DND-41 (cell line): ENCODE data around the gene BRPF1.

ENCODE experiments used
- ATAC-seq: fragments of 200-7000 bp; cut with Tn5 transposase; 3 replicates; pipeline ENCODE4 v1.9.1; 2021; ENCODE audit warnings: low read depth; ENCODE audit not compliant: insufficient read depth
- DNase-seq: peaks from one replicate; pipeline ENCODE4 v3.0.0-alpha.2; 2020
- H2AFZ ChIP-seq: 2 replicates; pipeline ENCODE4 v1.6.0; 2012; ENCODE audit warnings: low read depth, low read length
- H3K27ac ChIP-seq: 2 replicates; pipeline ENCODE4 v1.5.1; 2012; ENCODE audit warnings: low read length, inconsistent platforms
- H3K27me3 ChIP-seq: fragments of 200-600 bp; sonication (generic); 2 replicates; pipeline ENCODE4 v1.6.0; 2012; ENCODE audit warnings: low read length, mild to moderate bottlenecking, inconsistent platforms; ENCODE audit not compliant: insufficient read depth, poor library complexity
- H3K36me3 ChIP-seq: 2 replicates; pipeline ENCODE4 v1.5.1; 2012; ENCODE audit warnings: low read length, inconsistent platforms; ENCODE audit not compliant: insufficient read depth
- H3K4me1 ChIP-seq: 2 replicates; pipeline ENCODE4 v1.5.1; 2012; ENCODE audit warnings: mild to moderate bottlenecking, low read length; ENCODE audit not compliant: insufficient read depth
- H3K4me2 ChIP-seq: 2 replicates; pipeline ENCODE4 v1.6.0; 2012; ENCODE audit warnings: mild to moderate bottlenecking, moderate library complexity, low read length, inconsistent platforms; ENCODE audit not compliant: insufficient read depth
- H3K4me3 ChIP-seq, 2 experiments: fragments of 200-600 bp in 1 of 2; shearing (Covaris generic) in 1 of 2; 2 replicates each; pipeline ENCODE4 v1.5.1; 2012 to 2016; ENCODE audit warnings: inconsistent platforms in 2 of 2, low read length in 2 of 2, mild to moderate bottlenecking in 2 of 2, low read depth in 1 of 2, moderate library complexity in 1 of 2
- H3K79me2 ChIP-seq: 2 replicates; pipeline ENCODE4 v1.6.0; 2012; ENCODE audit warnings: low read length, inconsistent platforms; ENCODE audit not compliant: insufficient read depth
- H3K9ac ChIP-seq: 2 replicates; pipeline ENCODE4 v1.6.0; 2012; ENCODE audit warnings: low read depth, mild to moderate bottlenecking, inconsistent platforms, low read length, moderate library complexity
- H3K9me3 ChIP-seq: 2 replicates; pipeline ENCODE4 v1.5.1; 2012; ENCODE audit warnings: low read length, moderate library complexity, mild to moderate bottlenecking, inconsistent platforms; ENCODE audit not compliant: insufficient read depth, severe bottlenecking
- H4K20me1 ChIP-seq: 2 replicates; pipeline ENCODE4 v1.6.0; 2012; ENCODE audit warnings: low read length; ENCODE audit not compliant: insufficient read depth
- EZH2 ChIP-seq: IDR thresholded peaks from 3 replicates; pipeline ENCODE4 v1.6.1; 2012; ENCODE audit warnings: borderline replicate concordance, low read depth, mild to moderate bottlenecking, moderate library complexity, low read length, inconsistent platforms; ENCODE audit not compliant: severe bottlenecking
- TF ChIP-seq, protein P1 (sequence below): IDR thresholded peaks from 2 replicates; pipeline ENCODE4 v1.5.1; 2012; ENCODE audit warnings: borderline replicate concordance, low read length, moderate library complexity, mild to moderate bottlenecking; ENCODE audit not compliant: poor library complexity, severe bottlenecking; ENCODE audit errors: extremely low read depth

Gene BRPF1

DNA sequence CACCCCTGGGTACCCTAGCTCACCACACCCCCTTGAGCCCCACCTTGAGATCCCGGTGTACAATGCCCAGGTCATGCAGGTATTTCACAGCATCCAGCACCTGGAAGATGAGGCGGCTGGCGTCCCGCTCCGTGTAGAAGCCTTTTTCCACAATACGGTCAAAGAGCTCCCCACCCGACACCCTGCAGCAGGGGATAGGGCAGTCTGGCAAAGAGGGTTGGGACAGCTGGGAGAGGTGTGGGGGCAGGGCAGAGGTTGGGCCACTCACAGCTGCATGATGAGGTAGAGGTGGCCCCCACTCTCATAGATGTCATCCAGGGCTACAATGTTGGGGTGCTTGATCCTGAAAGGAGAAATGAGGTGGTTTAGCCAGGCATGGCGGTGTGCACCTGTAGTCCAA lies 31.3 kb downstream of the BRPF1 start:
- DNase-seq (no peak), ATAC-seq (no peak)
- Histone ChIP-seq H3K27me3 (no peaks in the 10 kb centered on the region), H4K20me1 (no peaks in the 10 kb centered on the region), H3K4me2 (no peak overlapping the region), H3K4me3 (no peak overlapping the region), H3K36me3 (no peaks in the 10 kb centered on the region), H2AFZ (no peak overlapping the region), H3K79me2 (no peaks in the 10 kb centered on the region), H3K9ac (no peak overlapping the region), H3K9me3 (no peaks in the 10 kb centered on the region), H3K4me1 (no peaks in the 10 kb centered on the region), H3K27ac (no peak overlapping the region)
- TF ChIP-seq, protein P1, sequence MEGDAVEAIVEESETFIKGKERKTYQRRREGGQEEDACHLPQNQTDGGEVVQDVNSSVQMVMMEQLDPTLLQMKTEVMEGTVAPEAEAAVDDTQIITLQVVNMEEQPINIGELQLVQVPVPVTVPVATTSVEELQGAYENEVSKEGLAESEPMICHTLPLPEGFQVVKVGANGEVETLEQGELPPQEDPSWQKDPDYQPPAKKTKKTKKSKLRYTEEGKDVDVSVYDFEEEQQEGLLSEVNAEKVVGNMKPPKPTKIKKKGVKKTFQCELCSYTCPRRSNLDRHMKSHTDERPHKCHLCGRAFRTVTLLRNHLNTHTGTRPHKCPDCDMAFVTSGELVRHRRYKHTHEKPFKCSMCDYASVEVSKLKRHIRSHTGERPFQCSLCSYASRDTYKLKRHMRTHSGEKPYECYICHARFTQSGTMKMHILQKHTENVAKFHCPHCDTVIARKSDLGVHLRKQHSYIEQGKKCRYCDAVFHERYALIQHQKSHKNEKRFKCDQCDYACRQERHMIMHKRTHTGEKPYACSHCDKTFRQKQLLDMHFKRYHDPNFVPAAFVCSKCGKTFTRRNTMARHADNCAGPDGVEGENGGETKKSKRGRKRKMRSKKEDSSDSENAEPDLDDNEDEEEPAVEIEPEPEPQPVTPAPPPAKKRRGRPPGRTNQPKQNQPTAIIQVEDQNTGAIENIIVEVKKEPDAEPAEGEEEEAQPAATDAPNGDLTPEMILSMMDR, result no peak
- TF ChIP-seq EZH2, result no peak

DNA sequence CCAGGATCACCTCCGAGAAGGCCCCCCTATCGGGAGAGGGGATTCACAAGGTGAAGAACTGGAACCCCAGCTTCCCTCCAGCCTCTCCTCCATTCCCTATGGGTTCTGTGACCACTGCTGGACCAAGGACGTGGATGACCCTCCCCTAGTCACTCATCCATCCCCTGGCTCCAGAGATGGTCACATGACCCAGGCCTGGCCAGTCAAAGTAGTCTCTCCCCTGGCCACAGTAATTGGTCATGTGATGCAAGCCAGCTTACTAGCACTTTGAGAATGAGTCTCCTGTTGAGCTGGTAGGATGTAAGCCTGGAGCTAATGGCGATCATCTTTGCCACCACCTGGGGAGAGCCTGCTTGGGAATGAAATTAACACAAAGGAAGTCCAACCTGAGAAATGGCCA lies 34.3 kb downstream of the BRPF1 start:
- no peak for DNase-seq
- H3K9ac ChIP-seq, result no peak overlapping the region
- no peaks in the 10 kb centered on the region for H3K4me1 ChIP-seq
- H2AFZ ChIP-seq, result no peak overlapping the region
- H4K20me1 ChIP-seq, result 0 out of 2 replicates have a peak, but pooled peaks cover 7% of the 10 kb centered on the region
- H3K36me3 ChIP-seq, result no peaks in the 10 kb centered on the region
- no peak overlapping the region for H3K27ac ChIP-seq
- no peaks in the 10 kb centered on the region for H3K27me3 ChIP-seq
- H3K4me2 ChIP-seq, result no peak overlapping the region
- ATAC-seq, result no peak
- TF ChIP-seq, protein P1, result no peak
- no peak for TF ChIP-seq EZH2
- H3K9me3 ChIP-seq, result no peaks in the 10 kb centered on the region
- H3K4me3 ChIP-seq, result no peak overlapping the region
- H3K79me2 ChIP-seq, result no peaks in the 10 kb centered on the region

DNA sequence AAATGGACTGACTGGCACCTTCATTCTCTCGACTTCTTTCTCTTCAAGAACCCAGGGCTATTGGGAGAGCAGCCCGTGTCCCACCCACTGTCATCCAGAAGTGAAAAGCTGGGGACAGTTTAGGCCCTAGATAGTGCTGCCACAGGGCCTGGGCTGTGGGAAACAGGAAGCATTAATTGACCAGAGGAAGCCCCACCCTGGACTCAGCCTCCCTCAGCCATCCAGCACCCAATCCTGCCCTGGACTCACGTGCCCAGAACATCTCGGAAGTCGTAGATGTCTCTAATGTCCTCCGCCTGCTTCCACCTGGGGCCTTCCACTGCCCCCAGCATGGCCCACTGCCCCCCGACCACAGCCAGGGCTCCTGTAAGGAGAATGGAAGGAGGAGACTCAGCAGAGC lies 35.9 kb downstream of the BRPF1 start:
- no peak for DNase-seq
- Histone ChIP-seq H3K4me1 (no peaks in the 10 kb centered on the region), H3K36me3 (no peaks in the 10 kb centered on the region), H3K9me3 (no peaks in the 10 kb centered on the region), H3K4me3 (no peak overlapping the region), H3K79me2 (no peaks in the 10 kb centered on the region), H3K27me3 (no peaks in the 10 kb centered on the region), H4K20me1 (0 out of 2 replicates have a peak, but pooled peaks cover 7% of the 10 kb centered on the region), H3K9ac (no peak overlapping the region), H2AFZ (no peak overlapping the region), H3K4me2 (no peak overlapping the region), H3K27ac (no peak overlapping the region)
- TF ChIP-seq EZH2, result no peak
- TF ChIP-seq, protein P1, result no peak
- no peak for ATAC-seq
